OCI-LY7 (cell line): ENCODE results near the gene TECPR2. TPM values are rescaled to one million over a fixed set of nuclear protein-coding genes. Genes with fewer than 3 reads are reported as not detected.

Experiments
- BruUV-seq: library from RNA; stranded (reverse); fragments of 400-500 nt; replicated peaks from 2 replicates; lab custom pipeline; 2021; lab: Mats Ljungman, UMichigan
- CTCF ChIA-PET: fragments of 300-600 bp; sonication (Branson Sonifier 250); formaldehyde crosslinking; loops from one replicate; lab custom pipeline; 2022; ENCODE audit warnings: antibody characterized with exemption; ENCODE audit not compliant: unreplicated experiment; lab: Charles Lee
- POLR2A ChIA-PET: fragments of 300-600 bp; sonication (Branson Sonifier 250); formaldehyde crosslinking; loops from one replicate; lab custom pipeline; 2022; ENCODE audit warnings: antibody characterized with exemption; lab: Charles Lee
- DNase-seq: peaks from one replicate; pipeline ENCODE4 v3.0.0-alpha.2; 2015; ENCODE audit warnings: low spot score
- H2AFZ ChIP-seq: fragments of 200-600 bp; sonication (generic), shearing (Covaris generic); 2 replicates; pipeline ENCODE4 v1.6.1; 2014; ENCODE audit warnings: mild to moderate bottlenecking, antibody characterized with exemption, low read length, moderate library complexity
- H3K27ac ChIP-seq: fragments of 200-600 bp; sonication (generic); 2 replicates; pipeline ENCODE4 v1.5.1; 2014; ENCODE audit warnings: mixed run types, low read depth, mild to moderate bottlenecking, moderate library complexity, low read length, inconsistent platforms; ENCODE audit not compliant: poor library complexity, severe bottlenecking
- H3K36me3 ChIP-seq: fragments of 200-600 bp; sonication (generic); 2 replicates; pipeline ENCODE4 v1.6.1; 2014; ENCODE audit warnings: mild to moderate bottlenecking, antibody characterized with exemption, low read length, moderate library complexity, mixed read lengths; ENCODE audit not compliant: insufficient read depth
- H3K4me1 ChIP-seq: fragments of 200-600 bp; sonication (generic); 2 replicates; pipeline ENCODE4 v1.5.1; 2014; ENCODE audit warnings: mild to moderate bottlenecking, low read length; ENCODE audit not compliant: insufficient read depth, poor library complexity, severe bottlenecking
- H3K4me2 ChIP-seq: fragments of 200-600 bp; sonication (generic); 2 replicates; pipeline ENCODE4 v1.6.1; 2014; ENCODE audit warnings: mild to moderate bottlenecking, low read length
- H3K4me3 ChIP-seq: fragments of 200-600 bp; sonication (generic); 2 replicates; pipeline ENCODE4 v1.5.1; 2014; ENCODE audit warnings: mild to moderate bottlenecking, low read depth, low read length; ENCODE audit not compliant: poor library complexity, severe bottlenecking
- H3K79me2 ChIP-seq: fragments of 200-600 bp; sonication (generic); 2 replicates; pipeline ENCODE4 v1.6.1; 2016; ENCODE audit warnings: low read depth, mild to moderate bottlenecking, low read length, moderate library complexity, mixed read lengths; ENCODE audit not compliant: insufficient read depth
- H3K9me2 ChIP-seq: fragments of 200-600 bp; sonication (generic); 2 replicates; pipeline ENCODE4 v1.6.1; 2016; ENCODE audit warnings: mild to moderate bottlenecking, low read length, mixed read lengths; ENCODE audit not compliant: insufficient read depth
- H3K9me3 ChIP-seq: fragments of 200-600 bp; sonication (generic); 2 replicates; pipeline ENCODE4 v1.6.1; 2014; ENCODE audit warnings: mild to moderate bottlenecking, mixed run types, low read length, mixed read lengths
- H4K20me1 ChIP-seq: fragments of 200-600 bp; sonication (generic); 2 replicates; pipeline ENCODE4 v1.6.1; 2014; ENCODE audit warnings: mild to moderate bottlenecking, antibody characterized with exemption, low read length, moderate library complexity, mixed read lengths; ENCODE audit not compliant: insufficient read depth
- EZH2phosphoT487 ChIP-seq: fragments of 200-600 bp; sonication (generic); IDR thresholded peaks from 2 replicates; pipeline ENCODE4 v1.6.1; 2018; ENCODE audit warnings: low read depth, borderline replicate concordance, mild to moderate bottlenecking, mixed run types, antibody characterized with exemption, low read length, moderate library complexity, mixed read lengths
- intact Hi-C: fragments of 100-400 bp; cut with micrococcal nuclease; formaldehyde crosslinking; loops from one replicate; pipeline ENCODE4 v1.10.0; 2022; ENCODE audit not compliant: unreplicated experiment
- total RNA-seq, 2 experiments: library from RNA; depleted of rRNA in 1 of 2; stranded (reverse); fragments of >200 nt in 1 of 2; shearing (Covaris generic) in 1 of 2; gene quantifications; 2 replicates each; pipeline ENCODE4 v1.2.3, GENCODE V29; 2014 to 2022
- TF ChIP-seq, protein P1 (sequence below): fragments of 200-600 bp; sonication (generic); conservative IDR thresholded peaks from 2 replicates; pipeline ENCODE4 v1.5.1; 2014; ENCODE audit warnings: mild to moderate bottlenecking, antibody characterized with exemption, low read length, moderate library complexity, mixed read lengths

The TECPR2 gene
- total RNA-seq, 2 experiments from 2014 or later: 5.3 to 12.7 TPM

DNA sequence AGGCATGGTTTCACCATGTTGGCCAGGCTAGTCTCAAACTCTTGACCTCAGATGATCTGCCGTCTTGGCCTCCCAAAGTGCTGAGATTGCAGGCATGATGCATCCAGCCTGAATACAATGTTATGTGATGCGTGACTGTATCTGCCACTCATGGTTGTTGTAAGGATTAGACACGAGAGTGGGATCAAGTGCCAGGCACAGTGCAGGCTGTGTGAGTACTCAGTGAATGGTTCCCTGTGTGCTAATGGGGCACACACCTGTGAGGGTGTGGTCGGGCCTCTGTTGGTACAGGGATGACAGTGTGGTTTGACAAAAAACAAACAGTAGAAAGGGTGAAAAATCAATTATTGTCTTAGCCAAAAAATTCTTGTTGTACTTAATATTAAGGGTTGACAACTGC, 61.8 kb downstream of the TECPR2 start:
- no peaks in the 10 kb centered on the region for H4K20me1 ChIP-seq
- no peak overlapping the region for H2AFZ ChIP-seq
- no peaks in the 10 kb centered on the region for H3K9me3 ChIP-seq
- no peaks in the 10 kb centered on the region for H3K9me2 ChIP-seq
- H3K4me2 ChIP-seq: no peak overlapping the region
- no peak for DNase-seq
- no peaks in the 10 kb centered on the region for H3K79me2 ChIP-seq
- TF ChIP-seq EZH2phosphoT487: no peak
- TF ChIP-seq, protein P1, sequence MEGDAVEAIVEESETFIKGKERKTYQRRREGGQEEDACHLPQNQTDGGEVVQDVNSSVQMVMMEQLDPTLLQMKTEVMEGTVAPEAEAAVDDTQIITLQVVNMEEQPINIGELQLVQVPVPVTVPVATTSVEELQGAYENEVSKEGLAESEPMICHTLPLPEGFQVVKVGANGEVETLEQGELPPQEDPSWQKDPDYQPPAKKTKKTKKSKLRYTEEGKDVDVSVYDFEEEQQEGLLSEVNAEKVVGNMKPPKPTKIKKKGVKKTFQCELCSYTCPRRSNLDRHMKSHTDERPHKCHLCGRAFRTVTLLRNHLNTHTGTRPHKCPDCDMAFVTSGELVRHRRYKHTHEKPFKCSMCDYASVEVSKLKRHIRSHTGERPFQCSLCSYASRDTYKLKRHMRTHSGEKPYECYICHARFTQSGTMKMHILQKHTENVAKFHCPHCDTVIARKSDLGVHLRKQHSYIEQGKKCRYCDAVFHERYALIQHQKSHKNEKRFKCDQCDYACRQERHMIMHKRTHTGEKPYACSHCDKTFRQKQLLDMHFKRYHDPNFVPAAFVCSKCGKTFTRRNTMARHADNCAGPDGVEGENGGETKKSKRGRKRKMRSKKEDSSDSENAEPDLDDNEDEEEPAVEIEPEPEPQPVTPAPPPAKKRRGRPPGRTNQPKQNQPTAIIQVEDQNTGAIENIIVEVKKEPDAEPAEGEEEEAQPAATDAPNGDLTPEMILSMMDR: no peak
- intact Hi-C loops: no loop called here
- ChIA-PET CTCF (no interaction called here), POLR2A (no interaction called here)
- no peak overlapping the region for H3K27ac ChIP-seq
- no peaks in the 10 kb centered on the region for H3K4me1 ChIP-seq
- no TSS peak for BruUV-seq
- H3K36me3 ChIP-seq: no peaks in the 10 kb centered on the region
- H3K4me3 ChIP-seq: no peak overlapping the region

DNA sequence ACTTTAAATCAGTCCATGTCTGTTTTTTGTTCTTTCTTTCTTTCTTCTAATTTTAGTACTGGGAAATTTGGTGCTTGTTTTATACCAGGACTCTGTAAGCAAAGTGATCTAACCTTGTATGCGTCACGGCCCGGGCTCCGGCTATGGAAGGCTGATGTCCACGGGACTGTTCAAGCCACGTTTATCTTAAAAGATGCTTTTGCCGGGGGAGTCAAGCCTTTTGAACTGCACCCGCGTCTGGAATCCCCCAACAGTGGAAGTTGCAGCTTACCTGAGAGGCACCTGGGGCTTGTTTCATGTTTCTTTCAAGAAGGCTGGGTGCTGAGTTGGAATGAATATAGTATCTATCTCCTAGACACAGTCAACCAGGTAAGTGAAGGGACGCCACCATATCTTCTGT, 62.2 kb downstream of the TECPR2 start:
- no peaks in the 10 kb centered on the region for H3K36me3 ChIP-seq
- H2AFZ ChIP-seq: no peak overlapping the region
- no peak overlapping the region for H3K27ac ChIP-seq
- TF ChIP-seq EZH2phosphoT487: no peak
- TF ChIP-seq, protein P1: no peak
- H3K79me2 ChIP-seq: no peaks in the 10 kb centered on the region
- intact Hi-C loops: no loop called here
- CTCF ChIA-PET: no interaction called here
- H4K20me1 ChIP-seq: no peaks in the 10 kb centered on the region
- no TSS peak for BruUV-seq
- POLR2A ChIA-PET: no interaction called here
- no peak overlapping the region for H3K4me2 ChIP-seq
- no peak overlapping the region for H3K4me3 ChIP-seq
- DNase-seq: no peak
- H3K9me3 ChIP-seq: no peaks in the 10 kb centered on the region
- no peaks in the 10 kb centered on the region for H3K9me2 ChIP-seq
- no peaks in the 10 kb centered on the region for H3K4me1 ChIP-seq

DNA sequence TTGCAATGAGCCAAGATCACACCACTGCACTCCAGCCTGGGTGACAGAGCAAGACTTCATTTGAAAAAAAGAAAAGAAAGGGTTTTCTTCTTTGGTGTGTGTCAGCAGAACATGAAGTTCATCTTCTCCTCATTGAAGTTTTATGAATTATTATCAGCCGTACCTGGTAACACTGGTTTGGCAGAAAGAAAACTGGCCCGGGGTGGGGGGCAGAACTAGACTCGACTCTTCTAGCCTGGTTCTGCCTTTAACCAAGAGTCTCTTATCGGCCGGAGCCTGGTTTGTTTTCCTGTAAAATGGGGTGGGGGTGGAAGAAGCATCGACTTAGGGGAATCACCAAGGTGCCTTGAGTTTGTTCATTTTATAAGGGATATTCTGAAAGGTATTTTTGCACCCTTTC, 64.1 kb downstream of the TECPR2 start:
- CTCF ChIA-PET: no interaction called here
- TF ChIP-seq, protein P1: no peak
- no peak for TF ChIP-seq EZH2phosphoT487
- Histone ChIP-seq H2AFZ (no peak overlapping the region), H3K4me1 (no peaks in the 10 kb centered on the region), H3K79me2 (no peaks in the 10 kb centered on the region), H3K36me3 (no peaks in the 10 kb centered on the region), H4K20me1 (no peaks in the 10 kb centered on the region), H3K9me2 (no peaks in the 10 kb centered on the region), H3K27ac (no peak overlapping the region), H3K4me2 (no peak overlapping the region), H3K4me3 (no peak overlapping the region), H3K9me3 (no peaks in the 10 kb centered on the region)
- no peak for DNase-seq
- BruUV-seq: no TSS peak
- intact Hi-C loops: no loop called here
- POLR2A ChIA-PET: interaction anchor here (0.5 kb wide), 1 partner anchor 54 kb away, joined by 3 read pairs; no protein-coding TSS in a partner anchor
